LoVo (cell line): Measurements from ENCODE around the gene ODAD4.

Experiments used
- DNase-seq: peaks from one replicate; pipeline ENCODE4 v3.0.0-alpha.2; 2016; ENCODE audit warnings: low spot score

Gene ODAD4

GRCh38 chr17:41942626-41943373 is 12.4 kb downstream of the ODAD4 start:
- no peak for DNase-seq

DNA sequence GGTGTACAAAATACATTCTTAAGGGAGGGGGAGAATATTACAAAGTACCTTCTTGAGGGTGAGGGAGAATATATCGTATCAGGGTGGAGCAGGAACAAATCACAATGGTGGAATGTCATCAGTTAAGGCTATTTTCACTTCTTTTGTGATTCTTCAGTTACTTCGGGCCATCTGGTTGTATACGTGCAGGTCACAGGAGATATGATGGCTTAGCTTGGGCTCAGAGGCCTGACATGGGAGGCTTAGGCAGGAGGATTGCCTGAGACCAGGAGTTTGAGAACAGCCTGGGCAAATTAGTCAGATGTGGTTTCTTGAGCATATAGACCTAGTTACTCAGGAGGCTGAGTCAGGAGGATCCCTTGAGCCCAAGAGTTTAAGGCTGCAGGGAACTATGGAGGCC is 13.1 kb downstream of the ODAD4 start:
- DNase-seq: no peak

- no peak for DNase-seq
Measured at GRCh38 chr17:41944943-41945342, 14.5 kb downstream of the ODAD4 start.

GRCh38 chr17:41948762-41949460 is 18.5 kb downstream of the ODAD4 start:
- no peak for DNase-seq

- no peak for DNase-seq
Measured at GRCh38 chr17:41956522-41956921, 26.1 kb downstream of the ODAD4 start.

DNA sequence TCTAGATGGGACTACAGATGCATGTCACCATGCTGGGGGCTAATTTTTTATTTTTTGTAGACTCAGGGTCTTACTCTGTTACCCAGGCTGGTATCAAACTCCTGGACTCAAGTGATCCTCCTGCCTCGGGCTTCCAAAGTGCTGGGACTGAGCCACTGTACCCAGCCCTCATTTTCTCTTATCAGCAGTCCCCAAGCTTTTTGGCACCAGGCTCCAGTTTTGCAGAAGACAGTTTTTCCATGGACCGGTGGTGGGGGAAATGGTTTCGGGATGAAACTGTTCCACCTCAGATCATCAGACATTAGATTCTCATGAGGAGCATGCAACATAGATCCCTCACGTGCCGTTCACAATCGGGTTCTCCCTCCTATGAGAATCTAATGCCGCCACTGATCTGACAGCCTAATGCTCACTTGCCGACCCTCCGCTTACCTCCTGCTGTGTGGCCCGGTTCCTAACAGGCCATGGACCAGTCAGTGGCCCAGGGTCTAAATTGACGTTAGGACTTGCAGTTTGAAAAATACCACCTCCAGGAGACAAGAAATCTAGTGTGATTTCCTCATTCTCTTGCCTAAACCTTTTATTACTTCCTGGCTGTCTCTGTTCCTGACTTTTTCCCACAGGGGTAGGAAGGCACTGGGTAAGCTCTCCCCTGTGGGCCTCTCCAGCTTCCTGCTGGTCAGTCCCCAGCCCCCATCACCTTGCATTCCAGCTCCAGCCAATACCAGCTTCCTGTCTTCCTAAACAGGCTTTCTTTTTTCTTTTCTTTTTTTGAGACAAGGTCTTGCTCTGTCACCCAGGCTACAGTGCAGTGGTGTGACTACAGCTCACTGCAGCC is 26.8 kb downstream of the ODAD4 start:
- no peak for DNase-seq

DNA sequence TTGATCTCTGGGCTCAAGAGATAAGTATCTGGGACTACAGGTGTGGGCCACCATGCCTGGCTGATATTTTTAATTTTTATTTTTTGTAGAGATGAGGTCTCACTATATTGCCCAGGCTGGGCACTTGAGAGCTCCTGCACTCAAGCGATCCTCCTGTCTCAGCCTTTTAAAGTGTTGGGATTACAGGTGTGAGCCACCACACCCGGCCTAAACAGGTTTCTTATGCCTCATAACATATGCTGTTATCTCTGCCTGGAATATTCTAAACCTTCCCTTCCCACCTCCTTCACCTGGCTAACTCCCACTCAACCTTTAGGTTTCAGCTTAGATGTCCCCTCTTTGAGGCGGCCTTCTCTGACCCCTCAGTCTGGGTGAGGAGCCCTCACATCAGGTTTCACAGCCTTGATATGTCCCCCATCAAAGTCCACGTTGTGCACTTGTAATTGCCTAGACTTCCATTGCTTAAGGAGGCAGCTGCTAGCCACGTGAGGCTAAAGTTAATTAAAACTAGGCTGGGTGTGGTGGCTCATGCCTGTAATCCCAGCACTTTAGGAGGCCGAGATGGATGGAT is 27.5 kb downstream of the ODAD4 start:
- no peak for DNase-seq

GRCh38 chr17:41959030-41959335 is 28.6 kb downstream of the ODAD4 start:
- no peak for DNase-seq

DNA sequence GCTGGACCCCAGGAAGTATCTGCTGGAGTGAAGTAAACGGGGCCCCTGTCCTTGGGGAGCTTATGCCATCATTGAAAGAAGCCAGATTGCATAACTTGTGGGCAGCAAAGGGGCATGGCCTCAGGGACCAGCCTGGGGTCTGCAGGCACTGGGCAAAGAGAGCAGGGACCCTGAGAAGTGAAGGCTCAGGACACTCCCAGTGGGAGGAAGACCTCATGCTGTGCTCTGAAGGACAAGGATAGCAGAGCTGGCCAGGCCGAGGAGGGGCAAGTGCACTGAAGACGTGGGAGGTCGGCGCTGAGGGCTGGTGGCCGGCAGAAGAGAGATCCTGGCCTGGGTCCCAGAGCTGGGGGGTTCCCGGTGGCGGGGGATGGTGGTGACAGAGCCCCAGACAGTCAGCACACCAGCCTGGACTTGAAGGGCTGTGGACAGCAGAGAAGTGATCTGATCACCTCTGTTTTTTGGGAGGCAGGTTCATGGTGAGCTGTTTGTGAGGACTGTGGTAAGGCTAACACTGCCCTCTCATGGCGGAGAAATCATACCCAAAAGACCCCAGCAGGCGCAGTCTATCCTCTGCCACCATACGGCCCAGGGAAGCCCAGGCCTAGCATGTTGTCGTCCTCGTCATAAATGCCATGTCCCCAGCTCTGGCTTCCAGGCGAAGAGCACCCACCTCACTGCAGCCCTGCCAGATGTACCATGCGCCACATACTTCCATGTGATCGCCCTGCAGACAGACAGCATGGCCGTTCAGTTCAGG is 29.1 kb downstream of the ODAD4 start:
- no peak for DNase-seq

GRCh38 chr17:41962111-41962510 is 31.7 kb downstream of the ODAD4 start:
- no peak for DNase-seq

GRCh38 chr17:41962768-41963434 is 32.5 kb downstream of the ODAD4 start:
- peak; percentile 59 for DNase-seq

GRCh38 chr17:41965694-41966462 is 35.5 kb downstream of the ODAD4 start:
- DNase-seq: peak; percentile 87

DNA sequence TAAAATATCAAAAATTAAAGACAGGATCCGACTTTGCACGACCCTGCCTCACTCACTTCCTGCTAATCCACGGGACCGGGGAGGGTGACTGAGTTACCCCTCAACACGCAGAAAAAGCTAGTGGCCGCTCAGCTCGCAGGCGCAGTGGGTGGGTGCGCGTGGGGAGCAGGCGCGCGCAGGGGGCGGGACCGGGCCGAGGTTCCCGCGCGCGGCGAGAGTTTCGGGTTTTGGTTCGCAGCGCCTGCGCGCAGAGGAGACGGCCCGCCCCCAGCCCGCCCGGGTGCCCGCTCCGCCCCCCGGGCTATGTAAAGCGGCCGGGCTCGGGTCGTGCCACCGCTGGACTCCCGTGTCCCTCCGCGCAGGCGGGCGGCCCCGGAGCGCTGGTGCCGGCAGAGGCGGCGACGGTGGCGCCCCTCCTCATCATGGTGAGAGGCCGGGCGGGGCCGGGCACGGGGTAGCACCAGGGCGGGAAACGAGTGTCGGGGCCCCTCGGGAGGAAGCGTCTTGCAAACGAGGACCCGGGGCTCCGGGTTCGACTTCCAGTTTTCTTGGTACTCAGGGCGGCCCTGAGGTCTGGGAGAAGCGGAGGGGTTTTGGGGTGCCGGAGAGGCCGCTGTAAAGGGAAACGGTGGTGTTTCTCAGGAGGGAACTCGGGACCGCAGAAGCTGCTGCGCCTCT is 36.2 kb downstream of the ODAD4 start, which contains the start of gene CNP:
Gene CNP, plus strand, starts transcription at position 333 of the 678 bp plus-strand sequence. Its CDS starts 90 bp downstream, at position 423.
- peak; percentile 91 for DNase-seq

DNA sequence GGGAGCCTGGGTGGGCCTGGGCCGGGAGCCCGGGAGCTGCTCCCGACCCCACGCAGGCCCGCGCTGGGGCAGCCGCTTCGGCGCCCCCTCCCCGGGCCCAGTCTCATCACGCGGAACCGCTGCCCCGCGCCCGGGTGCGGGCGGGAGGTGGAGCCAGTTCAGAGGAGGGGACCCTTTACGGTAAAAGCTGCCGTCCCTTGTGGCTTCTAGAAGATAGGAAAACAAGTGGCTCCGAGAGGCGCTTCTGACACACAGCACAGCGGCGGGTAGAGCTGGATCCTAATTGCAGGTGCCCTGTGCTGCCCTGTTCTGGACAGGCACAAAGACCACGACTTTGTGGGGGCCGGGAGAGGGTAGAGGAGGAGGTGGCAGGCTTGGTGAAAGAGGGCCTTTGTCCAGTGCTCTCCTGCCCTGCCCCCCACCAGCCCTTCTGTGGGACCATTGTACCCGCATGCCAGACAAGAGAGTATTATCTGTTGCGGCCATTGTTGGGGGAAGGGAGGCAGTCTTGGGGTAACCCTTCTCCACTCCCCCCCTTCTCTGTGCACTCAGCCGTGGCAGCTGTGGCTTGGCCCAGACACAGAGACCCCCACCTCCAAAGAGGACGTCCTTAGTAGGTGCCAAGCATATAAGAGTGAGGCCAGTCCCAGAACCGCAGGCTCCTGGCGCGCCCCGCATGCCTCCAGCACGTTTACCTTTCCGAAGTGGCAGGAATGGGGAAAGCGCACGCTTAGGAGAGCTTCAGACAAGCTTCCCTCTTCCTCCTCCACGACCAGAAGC is 36.9 kb downstream of the ODAD4 start:
- no peak for DNase-seq

DNA sequence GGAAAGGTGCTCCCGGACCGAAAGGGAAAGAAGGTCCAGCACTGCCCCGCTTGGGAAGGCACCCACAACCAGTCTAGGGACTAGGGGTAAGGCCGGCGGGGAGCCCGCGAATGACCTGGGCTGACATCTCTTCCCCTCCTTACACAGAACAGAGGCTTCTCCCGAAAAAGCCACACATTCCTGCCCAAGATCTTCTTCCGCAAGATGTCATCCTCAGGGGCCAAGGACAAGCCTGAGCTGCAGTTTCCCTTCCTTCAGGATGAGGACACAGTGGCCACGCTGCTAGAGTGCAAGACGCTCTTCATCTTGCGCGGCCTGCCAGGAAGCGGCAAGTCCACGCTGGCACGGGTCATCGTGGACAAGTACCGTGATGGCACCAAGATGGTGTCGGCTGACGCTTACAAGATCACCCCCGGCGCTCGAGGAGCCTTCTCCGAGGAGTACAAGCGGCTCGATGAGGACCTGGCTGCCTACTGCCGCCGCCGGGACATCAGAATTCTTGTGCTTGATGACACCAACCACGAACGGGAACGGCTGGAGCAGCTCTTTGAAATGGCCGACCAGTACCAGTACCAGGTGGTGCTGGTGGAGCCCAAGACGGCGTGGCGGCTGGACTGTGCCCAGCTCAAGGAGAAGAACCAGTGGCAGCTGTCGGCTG is 37.6 kb downstream of the ODAD4 start:
- DNase-seq: no peak

- no peak for DNase-seq
Measured at GRCh38 chr17:41968676-41969075, 38.3 kb downstream of the ODAD4 start.

GRCh38 chr17:41970901-41971331 is 40.5 kb downstream of the ODAD4 start:
- no peak for DNase-seq
